Activated CD4-positive, CD25-positive, alpha-beta regulatory T cell (primary cell): ENCODE results near the gene GALK1.
A peak's percentile ranks its signal among the peaks of the same experiment; 100 is the strongest.

ENCODE experiments used
- DNase-seq, 4 experiments: peaks; one replicate each; lab custom pipeline; 2025; lab: John Stamatoyannopoulos, UW

The GALK1 gene

GRCh38 chr17:75749545-75750389 is 15.2 kb downstream of the GALK1 start:
- DNase-seq, result peak; percentile 79 to 93 (median 86)

- DNase-seq, result no peak
Measured at GRCh38 chr17:75748706-75749105, 16.3 kb downstream of the GALK1 start.

GRCh38 chr17:75743625-75744206 is 21.3 kb downstream of the GALK1 start:
- no peak for DNase-seq

GRCh38 chr17:75742337-75742736 is 22.7 kb downstream of the GALK1 start:
- no peak for DNase-seq

GRCh38 chr17:75740631-75741077 is 24.3 kb downstream of the GALK1 start:
- no peak for DNase-seq

GRCh38 chr17:75740215-75740614 is 24.8 kb downstream of the GALK1 start:
- no peak for DNase-seq

- no peak for DNase-seq
Measured at GRCh38 chr17:75739801-75740200, 25.2 kb downstream of the GALK1 start.

GRCh38 chr17:75739174-75739573 is 25.8 kb downstream of the GALK1 start:
- no peak for DNase-seq

- DNase-seq, result no peak
Measured at GRCh38 chr17:75738218-75738802, 26.7 kb downstream of the GALK1 start.

- no peak for DNase-seq
Measured at GRCh38 chr17:75737133-75737962, 27.6 kb downstream of the GALK1 start.

GRCh38 chr17:75736173-75736835 is 28.7 kb downstream of the GALK1 start:
- no peak for DNase-seq

GRCh38 chr17:75734674-75735294 is 30.2 kb downstream of the GALK1 start:
- DNase-seq, result no peak

- no peak for DNase-seq
Measured at GRCh38 chr17:75733471-75733870, 31.5 kb downstream of the GALK1 start.

GRCh38 chr17:75731716-75732498 is 33.1 kb downstream of the GALK1 start:
- DNase-seq, result no peak

- no peak for DNase-seq
Measured at GRCh38 chr17:75731086-75731715, 33.8 kb downstream of the GALK1 start.

- no peak for DNase-seq
Measured at GRCh38 chr17:75730065-75730464, 34.9 kb downstream of the GALK1 start.

GRCh38 chr17:75729351-75729750 is 35.6 kb downstream of the GALK1 start:
- no peak for DNase-seq

- no peak for DNase-seq
Measured at GRCh38 chr17:75727391-75727790, 37.6 kb downstream of the GALK1 start.

GRCh38 chr17:75725504-75725903 is 39.5 kb downstream of the GALK1 start:
- DNase-seq, result no peak
